Kidney (tissue), 14 donors: ENCODE results near the gene KIFAP3. TPM values are rescaled to one million over a fixed set of nuclear protein-coding genes. Genes with fewer than 3 reads are reported as not detected.
A peak's percentile ranks its signal among the peaks of the same experiment; 100 is the strongest.
"Not testable (repeated sequence)": the region's sequence is repeated elsewhere in the genome, so short reads cannot be mapped to it uniquely, and the experiment has no call there.

Experiments used
- DNase-seq, 5 donors: peaks; one replicate each; pipeline ENCODE4 v3.0.0-alpha.2; 2013 to 2020
- FAIRE-seq: peaks from 2 replicates; lab custom pipeline; 2012; peaks lifted over from hg19 to GRCh38; lab: Jason Lieb, UNC
- H3K27ac ChIP-seq, 2 donors: one replicate each; pipeline ENCODE4 v1.7.0; 2013; ENCODE audit warnings: low read depth in 2 of 2, low read length in 2 of 2, inconsistent platforms in 1 of 2
- H3K27me3 ChIP-seq: one replicate; pipeline ENCODE4 v1.7.1; 2013; ENCODE audit warnings: low read length, inconsistent platforms; ENCODE audit not compliant: control insufficient read depth, insufficient read depth
- H3K36me3 ChIP-seq, 3 donors: one replicate each; pipeline versions ENCODE4 v1.7.0 to v1.7.1; 2013; ENCODE audit warnings: low read length in 3 of 3, control low read depth in 1 of 3, inconsistent platforms in 1 of 3; ENCODE audit not compliant: insufficient read depth in 3 of 3, control insufficient read depth in 2 of 3
- H3K4me1 ChIP-seq, 3 donors: one replicate each; pipeline versions ENCODE4 v1.7.0 to v1.7.1; 2013; ENCODE audit warnings: low read length in 3 of 3, inconsistent platforms in 1 of 3, low read depth in 1 of 3; ENCODE audit not compliant: control insufficient read depth in 2 of 3, insufficient read depth in 2 of 3
- H3K4me3 ChIP-seq, 3 donors: one replicate each; pipeline versions ENCODE4 v1.7.0 to v1.8.1; 2013; ENCODE audit warnings: low read length in 3 of 3, control low read depth in 1 of 3, inconsistent platforms in 1 of 3
- H3K9ac ChIP-seq, 3 donors: one replicate each; pipeline versions ENCODE4 v1.7.0 to v1.7.1; 2013; ENCODE audit warnings: low read length in 3 of 3, control low read depth in 1 of 3, inconsistent platforms in 1 of 3
- H3K9me3 ChIP-seq, 3 donors: one replicate each; pipeline versions ENCODE4 v1.7.0 to v1.7.1; 2013; ENCODE audit warnings: low read length in 3 of 3, control low read depth in 1 of 3, inconsistent platforms in 1 of 3; ENCODE audit not compliant: control insufficient read depth in 2 of 3, insufficient read depth in 1 of 3
- CTCF ChIP-seq: IDR thresholded peaks from 3 replicates; pipeline ENCODE4 v1.5.1; 2012; ENCODE audit warnings: mild to moderate bottlenecking, moderate library complexity, borderline replicate concordance; ENCODE audit not compliant: insufficient read depth; ENCODE audit errors: extremely low read depth
- intact Hi-C: fragments of 100-400 bp; cut with DNase I; formaldehyde crosslinking; loops from one replicate; pipeline ENCODE4 v1.11.1; 2022
- polyA plus RNA-seq: library from polyadenylated mRNA; stranded (reverse); fragments of 350-450 nt; fragmentation: Illumina TruSeq; extraction: RNeasy Lipid Tissue Mini Kit (QIAGEN cat#74804); gene quantifications from one replicate; pipeline ENCODE4 v1.2.3, GENCODE V29; 2014; ENCODE audit warnings: low read depth, low replicate concordance; ENCODE audit not compliant: insufficient read depth
- total RNA-seq: library from RNA; stranded (reverse); fragmentation: NEBNext Ultra II Directional; extraction: Animal tissue kit (Norgen Biotek cat#: 25700); gene quantifications from one replicate; pipeline ENCODE4 v1.2.1, GENCODE V29; 2021
- donor health status: control.
- donor health status: control.
- donor health status: control.
- donor health status: control.
- donor health status: control.
- donor health status: DM: yes; HTN: yes; CAD: no.
- donor health status: Normal renal cell carcinoma (clear cell type).

The KIFAP3 gene
- total and polyA plus RNA-seq, 2 donors from 2014 or later: 31.6 to 32.9 TPM

- H3K9ac ChIP-seq: no peak overlapping the region
- intact Hi-C loops: no loop called here
- no peak overlapping the region for H3K27ac ChIP-seq
- DNase-seq (no peak), FAIRE-seq (no peak)
- H3K27me3 ChIP-seq: no peaks in the 10 kb centered on the region
- peaks cover 0 to 2% (median 0%) of the 10 kb centered on the region in 3 donors for H3K9me3 ChIP-seq
- H3K36me3 ChIP-seq: no peaks in the 10 kb centered on the region
- H3K4me3 ChIP-seq: no peak overlapping the region
- peaks cover 0 to 5% (median 4%) of the 10 kb centered on the region in 3 donors for H3K4me1 ChIP-seq
- no peak for TF ChIP-seq CTCF
Measured at GRCh38 chr1:170077926-170078325, 3.4 kb upstream of the KIFAP3 start.

GRCh38 chr1:170076952-170077351, 2.5 kb upstream of the KIFAP3 start:
- DNase-seq, H3K4me1 ChIP-seq, H3K4me3 ChIP-seq, intact Hi-C loops, H3K36me3 ChIP-seq, H3K27ac ChIP-seq, H3K27me3 ChIP-seq, FAIRE-seq, H3K9ac ChIP-seq, H3K9me3 ChIP-seq: not testable (repeated sequence)

GRCh38 chr1:170076199-170076598, 1.7 kb upstream of the KIFAP3 start:
- no peak for TF ChIP-seq CTCF
- DNase-seq (no peak), FAIRE-seq (no peak)
- no peaks in the 10 kb centered on the region for H3K27me3 ChIP-seq
- no peaks in the 10 kb centered on the region for H3K36me3 ChIP-seq
- H3K4me3 ChIP-seq: no peak overlapping the region
- H3K9me3 ChIP-seq: peaks cover 0 to 5% (median 2%) of the 10 kb centered on the region in 3 donors
- H3K4me1 ChIP-seq: peaks cover 0 to 5% (median 4%) of the 10 kb centered on the region in 3 donors
- intact Hi-C loops: no loop called here
- H3K27ac ChIP-seq: no peak overlapping the region
- no peak overlapping the region for H3K9ac ChIP-seq

GRCh38 chr1:170075186-170075585, 691 bp upstream of the KIFAP3 start:
- FAIRE-seq (no peak), DNase-seq (peak in 1 of 5 donors; percentile 33)
- intact Hi-C loops: no loop called here
- peak overlapping the region in 1 of 2 donors; percentile 54 for H3K27ac ChIP-seq
- peak overlapping the region; percentile 59 to 91 (median 78) for H3K9ac ChIP-seq
- TF ChIP-seq CTCF: no peak
- no peaks in the 10 kb centered on the region for H3K27me3 ChIP-seq
- no peaks in the 10 kb centered on the region for H3K36me3 ChIP-seq
- peaks cover 0 to 11% (median 2%) of the 10 kb centered on the region in 3 donors for H3K9me3 ChIP-seq
- peak overlapping the region; percentile 73 to 86 (median 80) for H3K4me3 ChIP-seq
- H3K4me1 ChIP-seq: peaks cover 0 to 5% (median 4%) of the 10 kb centered on the region in 3 donors
